ENCODE data around the gene KBTBD7. TPM values are rescaled to one million over a fixed set of nuclear protein-coding genes. Genes with fewer than 3 reads are reported as not detected.

KBTBD7 gene
- total and polyA plus RNA-seq, 9 of the 15 experiments (the other 6 are each of a cell fraction or from before 2014, with no cell fraction given), result 1.8 to 4.4 (median 3.3) TPM

GRCh38 chr13:41213919-41214318, 19.6 kb upstream of the KBTBD7 start (continued):
- TF ChIP-seq HNRNPK (IDR thresholded peaks at IDR 0.05; ENCODE audit: low read depth, low read length, poor library complexity, severe bottlenecking), result no peak
- TF ChIP-seq SLC30A9 (CRISPR knock-in tag; IDR thresholded peaks at IDR 0.05), result no peak
- no peak for TF ChIP-seq MCM3 (IDR thresholded peaks at IDR 0.05)
- no peak for TF ChIP-seq U2AF2 (optimal IDR thresholded peaks at IDR 0.05; ENCODE audit: low read depth, low read length)
- no peak for TF ChIP-seq RBBP5 (IDR thresholded peaks at IDR 0.05; ENCODE audit: borderline replicate concordance, insufficient read depth, low read length, poor library complexity, severe bottlenecking)
- no peak for TF ChIP-seq TRIM28 (IDR thresholded peaks at IDR 0.05)
- no peak for TF ChIP-seq XRCC4 (IDR thresholded peaks at IDR 0.05; ENCODE audit: extremely low read depth, insufficient read depth, insufficient read length)

- ChIA-PET POLR2A (no interaction called here), CTCF (ENCODE audit: low intra/inter-chr PET ratio) (no interaction called here)
- no peak overlapping the region for H3K4me2 ChIP-seq (ENCODE audit: insufficient read depth, low read length)
- no peaks in the 10 kb centered on the region for H3K79me2 ChIP-seq (ENCODE audit: control insufficient read depth, insufficient read depth, low read length)
- ATAC-seq (no peak), FAIRE-seq (no peak), DNase-seq (ENCODE audit: extremely low read depth in 1 of 4, low spot score in 3 of 4) (no peak)
- H3K27ac ChIP-seq (ENCODE audit: extremely low read depth, low read depth, low read length), result no peak overlapping the region
- H2AFZ ChIP-seq (ENCODE audit: low read depth, low read length), result no peak overlapping the region
- H4K20me1 ChIP-seq (replicated peaks; ENCODE audit: control insufficient read depth, insufficient read depth, low read length), result no peaks in the 10 kb centered on the region
- no peak overlapping the region for H3K4me3 ChIP-seq
- no peaks in the 10 kb centered on the region; the same call in 1 of the 2 replicates for H3K9me3 ChIP-seq (replicated peaks; ENCODE audit: control insufficient read depth, insufficient read depth, low read depth, low read length)
- WGBS (ENCODE audit: insufficient coverage, low coverage, missing lambda C conversion rate), result 89% methylated on average over 3 of the region's 3 CpGs
- TF ChIP-seq SRSF9 (IDR thresholded peaks at IDR 0.05; ENCODE audit: borderline replicate concordance, low read depth, low read length), result no peak
- TF ChIP-seq KDM4B (IDR thresholded peaks at IDR 0.05; ENCODE audit: borderline replicate concordance in 2 of 2, low read depth in 1 of 2), result no peak
- TF ChIP-seq POLR2B (IDR thresholded peaks at IDR 0.05; ENCODE audit: low read depth, partially characterized antibody), result no peak
- TF ChIP-seq E2F6 (IDR thresholded peaks at IDR 0.05; ENCODE audit: borderline replicate concordance in 1 of 2, extremely low read depth in 1 of 2, insufficient read depth in 1 of 2, insufficient read length in 1 of 2, low read depth in 1 of 2, low read length in 1 of 2, poor library complexity in 1 of 2, severe bottlenecking in 1 of 2), result no peak
- TF ChIP-seq ZNF217 (CRISPR knock-in tag; IDR thresholded peaks at IDR 0.05), result no peak
- TF ChIP-seq HNRNPK (IDR thresholded peaks at IDR 0.05; ENCODE audit: low read depth, low read length, poor library complexity, severe bottlenecking), result no peak
- no peak for TF ChIP-seq C11orf30 (IDR thresholded peaks at IDR 0.05; ENCODE audit: low read depth)
- H3K4me1 ChIP-seq (replicated peaks in 1 of 2; ENCODE audit: control insufficient read depth in 2 of 2, insufficient read depth in 2 of 2, low read length in 2 of 2), result no peaks in the 10 kb centered on the region
- intact Hi-C loops (cut with micrococcal nuclease), result no loop called here
- no TSS peak for BruUV-seq (replicated peaks)
- H3K9ac ChIP-seq (ENCODE audit: insufficient read depth in 1 of 2, low read depth in 2 of 2, low read length in 2 of 2), result no peak overlapping the region
- no peaks in the 10 kb centered on the region for H3K36me3 ChIP-seq (ENCODE audit: control insufficient read depth, insufficient read depth, low read length)
- H3K9me1 ChIP-seq (ENCODE audit: control insufficient read depth, insufficient read depth, low read length), result no peaks in the 10 kb centered on the region
- in situ Hi-C loops (cut with MboI), result no loop called here
- no peaks in the 10 kb centered on the region for H3K27me3 ChIP-seq (ENCODE audit: control insufficient read depth in 2 of 2, insufficient read depth in 2 of 2, low read length in 2 of 2)
Observed at GRCh38 chr13:41213316-41213715, 18.9 kb upstream of the KBTBD7 start.
